RWPE2 (cell line): Measurements from ENCODE around the gene CKM.

Experiments used
- ATAC-seq: fragments of 200-7000 bp; cut with Tn5 transposase; 3 replicates; pipeline ENCODE4 v1.9.1; 2021; ENCODE audit warnings: low read depth
- DNase-seq: peaks from one replicate; pipeline ENCODE4 v3.0.0-alpha.2; 2020; ENCODE audit warnings: low spot score
- H3K27ac ChIP-seq: fragments of 450-650 bp; 2 replicates; pipeline ENCODE4 v1.5.1; 2017; ENCODE audit warnings: mild to moderate bottlenecking; ENCODE audit not compliant: poor library complexity, severe bottlenecking
- H3K27me3 ChIP-seq: fragments of 250-450 bp; sonication (Bioruptor Pico); 2 replicates; pipeline ENCODE4 v1.5.1; 2021; ENCODE audit warnings: mild to moderate bottlenecking, moderate library complexity; ENCODE audit not compliant: insufficient read depth, poor library complexity, severe bottlenecking
- H3K36me3 ChIP-seq: fragments of 250-450 bp; sonication (Bioruptor Pico); 2 replicates; pipeline ENCODE4 v1.5.1; 2020; ENCODE audit warnings: low read depth, mild to moderate bottlenecking, moderate library complexity
- H3K4me1 ChIP-seq: fragments of 250-450 bp; sonication (Bioruptor Pico); 2 replicates; pipeline ENCODE4 v1.5.1; 2021; ENCODE audit warnings: mild to moderate bottlenecking, moderate library complexity; ENCODE audit not compliant: insufficient read depth, poor library complexity, severe bottlenecking
- H3K4me3 ChIP-seq: fragments of 250-450 bp; sonication (Bioruptor Pico); 2 replicates; pipeline ENCODE4 v1.5.1; 2021; ENCODE audit warnings: mild to moderate bottlenecking, moderate library complexity; ENCODE audit not compliant: severe bottlenecking
- H3K9me3 ChIP-seq: fragments of 250-450 bp; sonication (Bioruptor Pico); 2 replicates; pipeline ENCODE4 v1.5.1; 2021; ENCODE audit warnings: mild to moderate bottlenecking, moderate library complexity; ENCODE audit not compliant: severe bottlenecking
- CTCF ChIP-seq: fragments of 450-650 bp; IDR thresholded peaks from one replicate; pipeline ENCODE4 v1.5.1; 2017; ENCODE audit warnings: mild to moderate bottlenecking, moderate library complexity; ENCODE audit not compliant: poor library complexity, severe bottlenecking

CKM gene

GRCh38 chr19:45347570-45348366 lies 25.1 kb upstream of the CKM start:
- ATAC-seq (no peak), DNase-seq (peak; percentile 58)
- TF ChIP-seq CTCF = no peak
- H3K4me1 ChIP-seq = peaks cover 7% of the 10 kb centered on the region
- H3K27me3 ChIP-seq = no peaks in the 10 kb centered on the region
- no peak overlapping the region for H3K27ac ChIP-seq
- H3K4me3 ChIP-seq = no peak overlapping the region
- no peaks in the 10 kb centered on the region for H3K9me3 ChIP-seq
- H3K36me3 ChIP-seq = peaks cover 28% of the 10 kb centered on the region

- Histone ChIP-seq H3K4me1 (peaks cover 7% of the 10 kb centered on the region), H3K27ac (no peak overlapping the region), H3K27me3 (no peaks in the 10 kb centered on the region), H3K9me3 (no peaks in the 10 kb centered on the region), H3K36me3 (peaks cover 24% of the 10 kb centered on the region), H3K4me3 (no peak overlapping the region)
- no peak for ATAC-seq
- no peak for DNase-seq
- TF ChIP-seq CTCF = no peak
Measured at GRCh38 chr19:45346449-45346848, 23.8 kb upstream of the CKM start.

- ATAC-seq = no peak
- Histone ChIP-seq H3K9me3 (no peaks in the 10 kb centered on the region), H3K27ac (peak overlapping the region; percentile 33), H3K4me1 (peaks cover 7% of the 10 kb centered on the region), H3K27me3 (no peaks in the 10 kb centered on the region), H3K36me3 (peaks cover 15% of the 10 kb centered on the region), H3K4me3 (no peak overlapping the region)
- no peak for TF ChIP-seq CTCF
- no peak for DNase-seq
Measured at GRCh38 chr19:45345506-45345860, 22.8 kb upstream of the CKM start.

GRCh38 chr19:45344621-45345505 lies 22.2 kb upstream of the CKM start:
- ATAC-seq (peak; percentile 43), DNase-seq (no peak)
- Histone ChIP-seq H3K9me3 (no peaks in the 10 kb centered on the region), H3K4me1 (peaks cover 7% of the 10 kb centered on the region), H3K27ac (peak overlapping the region; percentile 33), H3K36me3 (peaks cover 10% of the 10 kb centered on the region), H3K27me3 (no peaks in the 10 kb centered on the region), H3K4me3 (no peak overlapping the region)
- TF ChIP-seq CTCF = no peak
